CD4-positive, alpha-beta T cell treated with Interleukin-17A for 1 hour (primary cell): Measurements from ENCODE around the gene COL5A3.
A peak's percentile ranks its signal among the peaks of the same experiment; 100 is the strongest.
"Not testable (repeated sequence)": the region's sequence is repeated elsewhere in the genome, so short reads cannot be mapped to it uniquely, and the experiment has no call there.

Source experiments
- DNase-seq: peaks from one replicate; pipeline ENCODE4 v3.0.0-alpha.2; 2020

COL5A3 gene

DNA sequence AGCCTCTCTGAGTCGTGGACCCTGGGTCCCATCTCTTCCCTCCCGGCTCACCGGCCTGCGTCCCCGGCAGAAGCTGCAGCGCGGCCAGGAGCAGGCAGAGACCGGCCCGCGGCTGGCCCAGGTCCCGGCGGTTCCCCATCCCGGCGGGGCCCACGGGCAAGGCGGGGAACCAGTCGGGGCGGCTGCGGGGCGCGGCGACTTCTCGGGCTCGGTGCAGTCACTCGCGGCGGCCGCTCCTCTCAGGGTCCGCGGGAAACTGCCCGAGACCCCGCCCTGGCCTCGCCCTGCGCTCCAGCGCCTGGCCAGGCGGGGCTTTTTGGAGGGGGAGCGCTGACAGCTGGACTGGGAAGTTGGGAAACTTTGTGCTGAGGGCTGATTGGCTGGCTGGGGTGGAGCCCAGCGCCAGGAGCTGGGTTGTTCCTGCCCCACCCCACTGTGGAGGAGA lies at the start of gene COL5A3:
Gene COL5A3 (minus strand): TSS at position 258 of the 445 bp plus-strand sequence. CDS start 119 bp downstream, at position 139.
- DNase-seq: no peak

DNA sequence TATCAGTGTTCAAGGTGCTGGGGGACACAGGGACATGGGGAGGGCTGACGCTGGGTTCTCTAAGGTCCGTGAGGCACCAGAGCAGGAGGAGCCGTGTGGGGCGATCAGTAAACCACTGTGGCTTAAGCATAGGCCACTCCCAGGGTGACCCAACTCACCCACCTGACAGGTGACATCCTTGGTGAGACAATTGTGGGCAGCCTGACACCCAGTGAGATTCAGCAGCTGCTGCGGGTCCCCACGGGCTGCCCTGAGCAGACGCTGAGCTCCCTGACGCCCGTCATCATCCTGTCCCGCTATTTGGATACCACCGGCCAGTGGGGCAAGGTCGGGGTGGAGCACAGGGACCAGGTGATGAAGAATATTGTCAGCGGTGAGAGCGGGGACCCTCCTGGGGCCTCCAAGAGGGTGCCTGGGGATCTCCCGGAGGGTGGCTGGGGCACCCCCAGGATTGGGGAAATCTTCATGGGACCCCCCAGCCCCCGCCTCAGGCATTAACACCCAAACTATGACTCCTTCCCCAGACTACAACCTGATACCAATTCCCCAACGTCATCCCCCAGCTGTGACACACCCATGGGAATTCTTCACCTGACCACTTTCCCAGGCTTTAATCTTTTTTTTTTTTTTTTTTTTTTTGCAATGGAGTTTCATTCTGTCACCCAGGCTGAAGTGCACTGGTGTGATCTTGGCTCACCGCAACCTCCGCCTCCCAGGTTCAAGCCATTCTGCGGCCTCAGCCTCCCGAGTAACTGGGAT lies 42.5 kb upstream of the COL5A3 start:
- no peak for DNase-seq

DNA sequence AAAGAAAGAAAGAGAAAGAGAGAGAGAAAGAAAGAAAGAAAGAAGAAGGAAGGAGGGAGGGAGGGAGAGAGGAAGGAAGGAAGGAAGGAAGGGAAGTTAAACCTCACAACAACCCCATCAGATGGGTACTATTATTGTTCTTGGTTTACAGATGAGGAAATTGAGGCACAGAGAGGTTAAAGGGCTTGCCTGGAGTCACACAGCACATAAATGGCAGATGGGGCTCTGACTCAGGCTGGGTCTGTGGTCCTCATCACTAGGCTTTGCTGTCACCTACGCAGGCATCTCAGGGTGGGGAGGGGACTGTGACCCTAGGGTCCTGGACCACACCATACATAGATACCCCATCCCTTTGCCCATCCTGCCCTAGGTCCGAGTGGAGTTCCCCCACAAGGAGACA lies 39.3 kb upstream of the COL5A3 start:
- DNase-seq: no peak

DNA sequence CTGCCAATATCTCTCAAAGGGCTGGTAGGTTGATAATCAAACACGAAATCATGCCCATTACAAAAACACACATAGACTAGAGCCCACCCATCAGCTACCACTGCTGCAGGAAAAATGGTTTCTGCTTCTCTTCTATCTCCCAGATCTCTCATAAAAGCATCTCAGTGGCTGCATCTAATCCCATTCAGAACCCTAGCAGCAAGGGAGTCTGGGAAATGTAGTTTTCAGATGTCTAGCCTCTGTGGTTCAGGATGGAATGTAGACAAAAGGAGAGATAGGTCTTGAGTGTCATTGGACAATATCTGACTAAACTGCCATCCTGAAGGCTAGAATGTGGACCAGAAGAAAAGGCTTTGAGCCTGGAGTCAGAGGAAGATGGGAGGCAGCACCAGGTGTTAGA lies 35.1 kb upstream of the COL5A3 start:
- DNase-seq: no peak

DNA sequence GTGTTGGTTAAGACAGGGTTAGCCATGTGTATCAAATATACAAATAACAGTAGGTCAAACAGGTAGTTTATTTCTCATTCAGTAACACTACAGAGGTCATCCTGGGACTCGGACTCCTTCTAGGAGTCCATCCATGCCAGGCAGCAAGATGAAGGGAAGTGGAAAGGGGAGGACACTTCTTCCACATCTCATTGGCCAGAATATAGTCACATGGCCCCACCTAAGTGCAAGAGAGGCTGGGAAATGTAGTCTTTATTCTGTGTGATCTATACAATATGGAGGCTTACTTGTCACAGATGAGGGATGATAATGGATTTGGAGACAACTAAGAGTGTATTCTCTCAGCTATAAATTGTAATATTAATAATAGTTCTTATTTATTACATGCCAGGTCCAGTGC lies 34.1 kb upstream of the COL5A3 start:
- no peak for DNase-seq

DNA sequence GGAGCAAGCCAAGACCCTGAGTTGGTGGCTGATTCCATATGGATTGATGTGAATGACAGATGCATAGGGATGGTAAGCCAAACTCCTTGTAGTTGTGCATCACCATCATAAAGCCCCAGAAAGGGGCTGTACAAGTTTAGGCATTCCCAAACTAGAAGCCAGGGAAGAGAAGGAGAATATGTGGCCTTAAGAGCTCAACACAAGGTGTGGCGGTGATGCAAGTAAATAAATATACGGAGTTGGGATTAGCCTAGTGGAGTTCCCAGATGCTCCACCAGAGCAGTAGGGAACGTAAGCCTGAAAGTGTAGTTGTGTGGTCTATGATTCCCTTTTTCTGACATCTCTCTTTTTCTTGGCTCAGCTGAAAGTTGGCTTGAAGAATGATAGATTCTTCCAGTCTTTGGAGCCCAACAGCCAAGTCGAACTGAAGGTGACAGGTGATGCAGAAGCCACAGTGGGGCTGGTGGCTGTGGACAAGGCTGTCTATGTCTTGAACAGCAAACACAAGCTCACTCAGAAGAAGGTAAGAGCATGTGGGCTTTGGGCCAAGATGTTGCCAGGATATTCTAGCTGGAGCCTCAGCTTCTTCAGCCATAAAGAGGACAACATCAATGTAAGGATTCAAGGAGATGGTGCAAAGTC lies 33.1 kb upstream of the COL5A3 start:
- DNase-seq: no peak

DNA sequence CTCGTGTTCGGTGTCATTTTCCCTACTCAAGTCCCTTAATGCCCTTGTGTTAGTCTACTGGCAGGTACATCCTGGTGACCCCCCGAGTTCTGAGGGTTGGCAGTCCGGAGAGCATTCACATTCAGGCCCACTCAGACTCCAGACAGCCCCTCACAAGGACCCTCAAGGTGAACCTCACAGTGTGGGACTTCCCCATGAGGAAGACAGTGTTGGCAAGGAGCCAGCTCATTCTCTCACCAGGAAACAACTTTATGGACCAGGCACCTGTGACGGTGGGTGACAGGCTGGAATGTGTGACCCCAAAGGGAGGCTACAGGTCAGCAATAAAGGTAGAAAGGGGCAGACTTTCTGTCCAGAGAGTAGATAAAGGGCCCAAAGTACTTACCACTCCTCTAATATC lies 27.5 kb upstream of the COL5A3 start:
- DNase-seq: no peak

DNA sequence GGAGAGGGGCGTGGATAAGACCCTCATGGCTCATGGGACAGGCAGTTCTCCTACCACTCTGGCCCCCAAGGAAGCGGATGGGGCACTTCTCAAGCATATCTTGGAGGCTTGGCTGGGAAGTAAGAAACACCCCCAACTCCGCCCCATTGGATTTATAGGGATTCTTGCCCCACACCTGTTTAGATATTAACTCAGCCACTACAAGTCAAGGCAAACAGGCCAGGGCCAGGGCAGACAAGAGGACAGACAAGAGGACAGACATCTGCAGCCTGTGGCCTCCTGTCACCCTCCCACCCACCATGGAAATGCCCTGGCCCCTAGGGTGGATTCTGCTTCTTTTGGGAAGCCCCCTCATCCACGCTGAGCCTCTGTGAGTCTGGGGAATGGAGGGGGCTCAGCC lies 27.1 kb upstream of the COL5A3 start:
- no peak for DNase-seq

DNA sequence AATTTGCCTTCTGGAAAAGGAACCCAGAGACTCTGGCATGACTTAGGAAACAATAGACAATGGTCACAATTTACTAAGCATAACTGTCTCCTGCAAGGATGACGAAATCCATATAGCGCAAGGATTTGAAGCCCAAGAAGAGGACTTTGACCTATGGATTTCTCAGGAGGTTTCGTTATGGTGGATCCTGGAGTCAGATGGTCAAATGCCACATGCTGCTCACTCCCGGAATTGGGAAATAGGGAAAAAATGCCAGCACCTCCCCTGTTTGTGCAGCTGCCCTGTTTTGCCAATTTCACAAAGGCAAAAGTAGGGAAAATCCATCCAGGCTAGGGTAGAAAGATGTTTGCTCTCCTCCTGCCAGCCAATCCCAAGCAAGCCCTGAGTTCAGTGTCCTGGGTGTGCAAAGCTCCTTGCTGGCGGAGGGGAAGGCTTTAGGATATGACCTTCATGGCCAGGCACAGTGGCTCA lies 26.3 kb upstream of the COL5A3 start:
- no peak for DNase-seq

DNA sequence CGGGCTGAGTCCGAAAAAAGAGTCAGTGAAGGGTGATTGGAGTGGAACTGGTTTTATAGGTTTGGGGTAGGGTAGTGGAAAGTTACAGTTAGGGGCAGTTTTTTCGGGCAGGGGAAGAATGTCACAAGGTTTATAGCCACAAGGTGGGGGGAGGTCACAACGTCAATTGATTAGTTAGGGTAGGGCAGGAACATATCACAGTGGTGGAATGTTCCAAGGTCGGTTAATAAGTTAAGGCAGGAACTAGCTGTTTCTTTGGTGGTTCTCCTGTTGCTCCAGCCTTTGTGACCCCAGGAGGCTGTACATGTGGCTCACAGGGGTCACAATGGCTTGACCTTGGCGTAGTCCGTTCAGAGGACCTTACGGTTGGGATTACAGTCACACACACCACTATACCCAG lies 23.3 kb upstream of the COL5A3 start:
- no peak for DNase-seq

DNA sequence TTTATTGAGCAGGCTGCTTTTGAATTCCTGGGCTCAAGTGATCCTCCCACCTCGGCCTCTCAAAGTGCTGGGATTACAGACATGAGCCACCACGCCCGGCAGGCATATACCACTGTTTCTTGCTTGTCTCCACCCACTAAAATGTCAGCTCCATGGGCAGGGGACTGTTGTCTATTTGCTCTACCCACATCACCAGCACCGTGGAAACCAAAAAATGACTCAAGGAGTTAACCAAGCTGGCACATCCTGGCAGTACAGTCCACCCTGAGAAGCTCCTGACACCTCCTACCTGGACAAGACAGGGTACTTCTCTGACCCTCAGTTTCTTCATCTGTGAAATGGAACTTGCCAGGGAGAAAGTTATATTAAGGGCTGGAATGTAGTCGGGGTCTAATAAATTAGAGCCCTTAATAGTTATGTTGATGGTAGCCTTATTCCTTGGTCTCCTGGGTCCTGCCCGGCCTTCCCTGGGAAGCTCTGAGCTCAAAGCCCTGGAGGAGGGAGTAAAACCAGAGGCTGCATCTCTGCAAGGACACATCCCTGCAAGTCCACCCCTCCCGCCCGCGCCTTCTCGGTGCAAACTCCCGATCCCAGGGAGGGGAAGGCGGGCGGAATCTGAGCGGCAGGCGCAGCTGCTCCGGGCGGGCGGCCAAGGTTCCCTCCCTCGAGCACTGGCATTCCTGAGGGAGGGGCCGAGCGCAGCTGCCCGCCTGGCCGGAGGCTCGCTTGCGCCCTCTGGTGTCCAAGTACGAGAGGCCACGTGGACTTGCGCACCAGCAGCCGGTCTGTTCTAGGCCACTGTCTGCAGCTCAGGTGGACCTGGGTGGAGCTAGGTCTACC lies 17.1 kb upstream of the COL5A3 start:
- DNase-seq: peak; percentile 78

DNA sequence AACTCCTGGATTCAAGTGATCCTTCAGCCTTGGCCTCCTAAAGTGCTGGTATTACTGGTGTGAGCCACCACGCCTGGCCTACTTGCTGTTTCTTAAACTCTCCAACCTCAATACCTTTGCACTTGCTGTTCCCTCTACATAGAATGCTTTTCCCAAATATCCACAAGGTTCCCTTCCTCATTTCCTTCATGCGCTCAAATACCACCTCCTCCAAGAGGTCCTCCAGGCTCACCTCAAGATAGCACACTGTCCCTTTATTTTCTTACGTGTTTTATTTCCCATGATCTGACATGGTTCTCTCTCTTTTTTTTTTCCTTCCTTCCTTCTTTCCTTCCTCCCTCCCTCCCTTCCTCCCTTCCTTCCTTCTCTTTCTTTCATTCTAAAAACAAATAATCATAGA lies 16.4 kb upstream of the COL5A3 start:
- no peak for DNase-seq

DNA sequence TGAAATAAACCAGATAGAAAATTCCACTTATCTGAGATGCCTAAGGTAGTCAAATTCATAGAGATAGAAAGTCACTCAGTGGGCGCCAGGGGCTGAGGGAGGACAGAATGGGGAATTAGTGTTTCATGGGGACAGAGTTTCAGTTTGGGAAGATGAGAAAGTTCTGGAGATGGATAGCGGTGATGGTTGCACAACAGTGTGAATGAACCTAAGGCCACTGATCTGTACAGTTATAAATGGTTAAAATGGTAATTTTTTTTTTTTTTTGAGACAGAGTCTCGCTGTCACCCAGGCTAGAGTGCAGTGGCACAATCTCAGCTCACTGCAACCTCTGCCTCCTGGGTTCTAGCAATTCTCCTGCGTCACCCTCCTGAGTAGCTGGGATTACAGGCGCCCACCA lies 12.8 kb upstream of the COL5A3 start:
- DNase-seq: not testable (repeated sequence)

DNA sequence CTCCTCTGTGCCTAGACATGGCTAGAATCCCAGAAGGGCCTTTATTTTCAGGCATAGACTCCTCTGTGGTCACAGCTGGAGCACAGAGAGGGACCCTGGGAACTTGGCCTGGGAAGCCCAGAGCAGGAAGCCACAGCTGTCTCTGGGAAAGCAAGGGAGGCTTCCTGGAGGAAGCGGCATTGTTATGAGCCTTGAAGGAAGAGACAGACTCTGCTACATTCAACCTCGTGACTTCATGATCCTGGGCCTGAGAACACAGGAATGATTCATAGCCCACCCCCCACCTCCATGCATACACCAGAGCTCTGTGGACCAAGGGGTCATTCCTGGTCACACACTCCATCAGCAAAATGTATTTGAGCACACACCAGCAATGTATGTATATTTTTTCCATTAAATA lies 11.6 kb upstream of the COL5A3 start:
- no peak for DNase-seq

DNA sequence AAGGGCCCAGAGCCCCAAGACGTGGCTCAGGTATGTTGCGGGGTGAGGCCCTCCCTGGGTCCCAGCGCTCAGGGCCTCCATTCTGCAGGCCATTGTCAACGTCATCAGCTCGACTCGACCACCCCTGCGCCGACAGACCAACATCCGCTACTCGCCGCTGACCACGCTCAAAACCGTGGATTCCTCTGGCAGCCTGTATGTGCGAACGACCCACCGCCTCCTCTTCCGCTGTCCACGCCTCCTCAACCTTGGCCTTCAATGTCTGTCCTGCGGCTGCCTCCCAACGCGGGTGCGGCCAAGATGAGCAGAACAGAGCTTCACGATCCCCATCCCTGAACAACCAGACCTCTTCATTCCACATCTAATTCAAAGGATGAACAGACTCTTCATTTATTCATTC lies 11.1 kb upstream of the COL5A3 start:
- no peak for DNase-seq

DNA sequence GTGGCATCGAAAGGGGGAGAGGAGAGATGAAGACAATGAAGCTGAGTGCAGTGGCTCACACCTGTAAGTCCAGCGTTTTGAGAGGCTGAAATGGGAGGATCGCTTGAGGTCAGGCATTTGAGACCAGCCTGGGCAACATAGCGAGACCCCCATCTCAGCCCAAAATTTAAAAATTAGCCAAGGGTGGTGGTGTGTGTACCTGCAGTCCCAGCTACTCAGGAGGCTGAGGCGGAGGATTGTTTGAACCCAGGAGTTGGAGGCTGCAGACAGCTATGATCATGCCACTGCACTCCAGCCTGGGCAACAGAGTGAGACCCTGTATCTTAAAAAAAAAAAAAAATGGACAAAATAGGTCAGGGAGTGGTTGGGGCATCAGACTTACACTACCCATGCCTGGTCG lies 10.5 kb upstream of the COL5A3 start:
- no peak for DNase-seq

DNA sequence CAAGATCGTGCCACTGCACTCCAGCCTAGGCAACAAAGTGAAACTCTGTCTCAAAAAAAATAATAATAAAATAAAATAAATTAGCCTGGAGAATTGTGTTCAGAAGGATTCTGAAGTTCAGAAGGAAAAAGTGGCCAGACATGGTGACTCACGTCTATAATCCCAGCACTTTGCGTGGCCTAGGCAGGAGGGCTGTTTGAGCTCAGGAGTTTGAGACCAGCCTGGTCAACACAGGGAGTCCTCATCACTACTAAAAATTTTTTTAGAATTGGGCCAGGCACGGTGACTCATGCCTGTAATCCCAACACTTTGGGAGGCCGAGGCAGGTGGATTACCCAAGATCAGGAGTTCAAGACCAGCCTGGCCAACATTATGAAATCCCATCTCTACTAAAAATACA lies 8.9 kb upstream of the COL5A3 start:
- DNase-seq: no peak

DNA sequence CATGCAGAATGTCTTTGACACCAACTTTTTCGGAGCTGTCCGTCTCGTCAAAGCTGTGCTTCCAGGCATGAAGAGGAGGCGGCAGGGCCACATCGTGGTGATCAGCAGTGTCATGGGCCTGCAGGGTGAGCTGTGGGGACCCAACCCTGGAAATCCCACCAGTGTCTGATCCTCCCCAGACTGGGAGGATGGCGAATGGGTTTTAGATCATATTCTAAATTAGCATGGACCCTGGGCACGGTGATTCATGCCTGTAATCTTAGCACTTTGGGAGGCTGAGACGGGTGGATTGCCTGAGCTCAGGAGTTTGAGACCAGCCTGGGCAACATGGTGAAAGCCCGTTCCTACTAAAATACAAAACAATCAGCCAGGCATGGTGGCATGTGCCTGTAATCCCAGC lies 8.5 kb upstream of the COL5A3 start:
- DNase-seq: no peak

DNA sequence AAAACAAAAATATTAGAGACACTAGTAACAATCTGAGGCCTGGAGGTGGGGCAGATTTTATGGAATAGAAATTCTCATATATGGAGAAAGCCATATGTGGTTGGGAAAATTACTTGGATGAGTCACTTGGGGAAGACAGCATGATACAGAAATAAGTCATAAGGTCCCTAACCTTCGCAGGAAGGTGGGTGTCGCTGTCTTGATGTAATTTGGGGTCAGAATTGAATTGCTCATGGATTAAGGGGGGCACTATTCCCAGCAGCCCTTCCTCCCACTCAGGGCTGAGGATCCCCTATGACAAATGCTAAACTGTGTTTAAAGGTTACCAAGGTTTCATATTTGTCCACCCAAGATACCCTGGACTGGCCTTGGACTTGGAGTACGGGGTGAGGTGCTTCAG lies 8.0 kb upstream of the COL5A3 start:
- DNase-seq: no peak

DNA sequence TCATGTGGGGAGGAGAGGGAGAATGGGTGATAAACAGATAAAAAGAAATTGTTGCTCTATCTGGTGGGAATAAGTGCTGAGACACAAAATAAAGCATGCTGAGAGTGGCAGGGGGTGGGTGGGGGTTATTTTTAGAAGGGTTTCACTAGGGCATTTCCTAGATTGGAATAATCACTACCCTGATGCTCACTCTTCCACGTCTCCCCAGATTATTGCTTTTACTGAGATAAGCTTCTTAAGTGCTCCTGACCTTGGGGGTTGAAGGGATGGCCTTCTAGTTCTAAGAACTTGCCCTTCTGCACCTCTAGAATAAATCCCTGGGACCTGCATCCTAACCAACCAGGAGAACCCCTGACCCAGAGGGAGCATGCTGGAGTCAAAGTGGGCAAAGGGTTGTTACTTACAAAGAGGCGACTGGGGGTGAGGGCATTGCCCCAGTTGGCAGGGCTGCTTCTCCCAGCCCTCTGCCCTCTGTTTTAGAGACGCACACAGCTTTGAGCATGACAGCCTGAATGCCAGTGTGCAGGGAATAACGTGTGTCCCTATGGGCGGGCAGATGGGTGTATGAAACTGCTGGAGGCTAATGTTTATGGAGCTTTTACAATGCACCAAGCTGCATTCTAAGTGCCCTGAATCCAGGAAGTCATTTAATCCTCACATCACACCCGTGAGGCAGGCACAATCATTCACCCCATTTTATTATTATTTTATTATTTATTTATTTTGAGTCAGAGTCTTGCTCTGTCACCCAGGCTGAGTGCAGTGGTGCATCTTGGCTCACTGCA lies 3.7 kb upstream of the COL5A3 start:
- DNase-seq: no peak

DNA sequence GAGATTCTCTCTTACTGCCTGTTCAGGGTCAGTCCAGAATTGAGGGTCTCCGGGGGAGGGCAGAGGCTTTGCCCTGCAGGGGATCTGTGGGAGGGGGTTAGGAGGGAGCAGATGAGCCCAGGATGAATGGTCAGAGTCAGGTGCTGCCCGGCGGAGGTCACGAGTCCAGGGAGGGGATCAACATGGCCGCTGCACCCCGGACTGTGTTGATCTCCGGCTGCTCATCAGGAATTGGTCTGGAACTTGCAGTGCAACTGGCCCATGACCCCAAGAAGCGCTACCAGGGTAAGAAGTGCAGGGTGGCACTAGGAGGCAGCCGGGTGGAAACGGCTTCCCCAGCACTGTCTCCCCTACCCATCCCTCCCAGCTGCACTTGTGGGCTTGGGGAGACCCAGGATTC lies 3.0 kb upstream of the COL5A3 start, which contains the start of gene RDH8:
Gene RDH8 (plus strand): TSS at position 168 of the 400 bp plus-strand sequence. CDS start 15 bp downstream, at position 183.
- DNase-seq: no peak

DNA sequence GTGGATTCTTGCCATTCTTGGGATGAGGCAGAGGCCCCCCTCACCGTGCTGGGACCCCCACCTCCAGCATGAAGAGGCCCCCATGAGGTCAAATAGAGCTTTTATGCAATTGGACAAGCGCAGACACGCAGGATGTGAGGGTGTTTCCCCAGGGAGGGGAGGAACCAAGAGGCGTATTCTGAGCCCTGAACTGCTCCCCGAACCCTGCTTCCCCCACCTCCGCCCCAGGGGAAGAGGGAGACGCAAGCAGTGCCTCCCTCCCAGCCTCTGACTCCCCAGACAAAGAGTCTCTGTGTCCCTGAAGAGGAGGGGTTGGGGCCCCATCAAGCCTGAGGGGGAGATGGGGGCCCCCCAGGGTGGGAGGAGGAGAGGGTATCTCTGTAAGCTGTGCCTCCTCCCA lies 1.7 kb upstream of the COL5A3 start:
- DNase-seq: no peak

DNA sequence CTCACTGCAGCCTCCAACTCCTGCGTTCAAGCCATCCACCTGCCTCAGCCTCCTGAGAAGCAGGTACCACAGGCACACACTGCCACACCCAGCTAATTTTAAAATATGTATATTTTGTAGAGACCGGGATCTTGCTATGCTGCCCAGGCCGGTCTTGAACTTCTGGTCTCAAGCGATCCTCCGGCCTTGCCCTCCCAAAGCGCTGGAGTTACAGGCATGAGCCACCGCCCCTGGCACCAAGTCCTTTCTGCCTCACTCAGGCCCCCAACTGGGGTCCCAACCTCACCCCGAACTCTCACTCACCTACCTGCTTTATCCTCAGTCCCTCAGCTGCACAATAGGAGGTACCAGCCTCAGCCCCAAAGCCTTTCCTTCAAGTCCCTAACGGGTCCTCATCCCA lies 635 bp upstream of the COL5A3 start:
- no peak for DNase-seq
